GM21723 (cell line): Measurements from ENCODE around the gene KLRC4.
"Not testable (repeated sequence)": the region's sequence is repeated elsewhere in the genome, so short reads cannot be mapped to it uniquely, and the experiment has no call there.

ENCODE experiments used
- ATAC-seq: cut with Tn5 transposase; IDR thresholded peaks from one replicate; pipeline ENCODE4 v1.9.1; 2021; ENCODE audit warnings: mild to moderate bottlenecking, moderate library complexity; ENCODE audit not compliant: unreplicated experiment

Gene KLRC4

GRCh38 chr12:10409392-10409791 is at the start of gene KLRC4:
Gene KLRC4 (minus strand): TSS chr12:10409757. CDS start chr12:10409575, 182 bp downstream.
- ATAC-seq, result no peak

DNA sequence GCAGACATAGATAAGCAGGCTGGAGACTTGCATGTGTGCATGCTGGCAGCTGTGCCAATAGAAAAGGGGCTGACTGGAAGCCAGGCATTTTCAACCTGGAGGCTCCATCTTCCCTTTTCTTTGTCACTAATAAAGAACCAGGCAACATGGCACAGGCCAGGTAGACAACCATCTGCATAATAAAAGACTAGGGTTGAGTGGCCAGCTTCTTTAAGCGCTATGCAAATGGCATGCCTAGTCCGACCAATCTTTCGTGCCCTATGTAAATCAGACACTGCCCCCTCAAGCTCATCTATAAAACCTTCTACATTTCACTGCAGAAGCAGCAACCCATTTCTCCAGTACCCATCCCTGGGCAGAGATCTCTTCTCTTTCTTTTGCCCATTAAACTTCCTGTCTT is 48.2 kb upstream of the KLRC4 start:
- no peak for ATAC-seq

DNA sequence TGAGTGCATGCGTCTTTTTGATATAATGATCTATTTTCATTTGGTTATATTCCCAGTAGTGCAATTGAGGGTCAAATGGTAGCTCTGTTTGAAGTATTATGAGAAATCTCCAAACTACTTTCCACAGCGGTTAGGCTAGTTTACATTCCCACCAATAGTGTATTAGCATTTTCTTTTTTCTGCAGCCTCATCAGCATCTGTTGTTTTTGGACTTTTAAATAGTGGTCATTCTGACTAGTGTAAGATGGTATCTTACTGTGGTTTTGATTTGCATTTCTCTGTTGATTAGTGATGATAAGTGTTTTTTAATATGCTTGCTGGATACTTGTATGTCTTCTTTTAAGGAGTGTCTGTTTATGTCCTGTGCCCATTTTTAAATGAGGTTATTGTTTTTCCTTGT is 47.3 kb upstream of the KLRC4 start:
- ATAC-seq, result no peak

DNA sequence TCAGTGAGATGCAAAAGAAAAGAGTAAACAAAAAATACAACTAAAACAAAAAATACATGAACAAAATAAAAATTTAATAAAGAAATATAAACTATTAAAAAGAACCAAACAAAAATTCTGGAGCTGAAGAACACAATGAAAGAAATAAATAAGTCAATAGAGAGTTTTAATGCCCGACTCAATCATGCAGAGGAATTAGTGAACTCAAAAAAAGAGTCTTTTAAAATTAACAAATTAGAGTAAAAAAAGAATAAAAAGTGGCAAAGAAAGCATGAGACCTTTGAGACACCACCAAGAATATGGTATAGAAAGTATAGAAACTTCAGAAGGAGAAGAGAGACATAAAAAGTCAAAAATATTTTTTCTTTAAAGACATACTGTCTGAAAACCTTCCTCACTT is 46.2 kb upstream of the KLRC4 start:
- ATAC-seq, result no peak

- no peak for ATAC-seq
Observed at GRCh38 chr12:10454531-10454930, 45.0 kb upstream of the KLRC4 start.

GRCh38 chr12:10453156-10453555 is 43.6 kb upstream of the KLRC4 start, which contains the start of gene KLRC1:
Gene KLRC1 (minus strand): TSS chr12:10453377. CDS start chr12:10451156, 2,221 bp downstream.
- ATAC-seq, result no peak

GRCh38 chr12:10448236-10448635 is 38.7 kb upstream of the KLRC4 start:
- no peak for ATAC-seq

DNA sequence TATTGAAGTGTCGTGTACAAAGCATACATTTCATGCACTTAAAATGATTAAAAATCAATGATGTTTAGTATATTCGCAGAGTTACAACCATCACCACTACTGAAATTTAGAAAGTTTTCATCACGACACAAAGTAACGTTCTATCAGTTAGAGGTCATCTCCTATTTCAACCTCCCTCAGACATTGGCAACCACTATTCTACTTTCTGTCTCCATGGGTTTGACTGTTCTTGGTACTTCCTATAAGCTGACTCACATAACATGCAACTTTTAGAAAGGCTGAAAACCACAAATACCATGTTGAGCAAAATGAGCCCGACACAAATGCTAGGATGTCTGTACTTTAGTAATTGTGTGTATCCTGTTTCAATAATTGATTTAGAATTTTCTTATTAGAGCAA is 36.5 kb upstream of the KLRC4 start:
- not testable (repeated sequence) for ATAC-seq

DNA sequence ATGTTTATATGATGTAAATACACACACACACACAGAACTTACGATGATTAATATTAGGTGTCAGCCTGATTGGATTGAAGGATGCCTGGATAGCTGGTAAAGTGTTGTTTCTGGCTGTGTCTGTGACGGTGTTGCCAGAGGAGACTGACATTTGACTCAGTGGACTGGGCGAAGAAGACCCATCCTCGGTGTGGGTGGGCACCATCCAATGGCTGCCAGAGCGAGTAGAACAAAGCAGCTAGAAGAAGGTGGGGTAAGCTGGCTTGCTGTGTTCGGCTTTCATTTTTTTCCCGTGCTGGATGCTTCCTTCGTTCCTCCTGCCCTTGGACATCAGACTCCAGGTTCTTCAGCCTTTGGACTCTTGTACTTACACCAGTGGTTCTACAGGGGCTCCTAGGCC is 31.6 kb upstream of the KLRC4 start:
- not testable (repeated sequence) for ATAC-seq

DNA sequence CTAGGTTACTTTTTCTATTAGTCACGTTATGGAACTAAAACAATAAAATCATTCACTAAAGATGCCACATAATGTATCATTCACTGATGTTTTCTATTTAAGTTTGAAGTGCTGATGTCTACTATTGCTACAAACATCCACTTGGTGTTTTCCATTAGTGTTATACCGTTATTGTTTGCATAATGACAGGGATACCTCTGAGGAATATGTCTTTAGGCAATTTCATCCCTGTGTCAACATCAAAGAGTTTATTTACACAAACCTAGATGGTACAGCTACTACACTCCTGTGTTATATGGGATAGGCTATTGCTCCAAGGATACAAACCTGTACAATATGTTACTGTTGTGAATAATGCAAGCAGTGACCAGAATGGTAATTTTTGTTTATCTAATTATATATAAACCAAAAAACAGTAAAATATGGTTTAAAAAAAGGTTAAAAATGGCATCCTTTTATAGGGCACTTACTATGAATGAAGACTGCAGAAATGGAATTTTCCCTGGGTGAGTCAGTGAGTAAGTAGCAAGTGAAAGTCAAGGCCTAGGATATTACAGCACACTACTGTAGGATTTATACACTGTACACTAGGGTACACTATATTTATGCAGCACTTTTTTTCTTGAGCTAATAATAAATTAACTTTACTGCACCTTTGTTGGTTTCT is 30.2 kb upstream of the KLRC4 start:
- not testable (repeated sequence) for ATAC-seq

DNA sequence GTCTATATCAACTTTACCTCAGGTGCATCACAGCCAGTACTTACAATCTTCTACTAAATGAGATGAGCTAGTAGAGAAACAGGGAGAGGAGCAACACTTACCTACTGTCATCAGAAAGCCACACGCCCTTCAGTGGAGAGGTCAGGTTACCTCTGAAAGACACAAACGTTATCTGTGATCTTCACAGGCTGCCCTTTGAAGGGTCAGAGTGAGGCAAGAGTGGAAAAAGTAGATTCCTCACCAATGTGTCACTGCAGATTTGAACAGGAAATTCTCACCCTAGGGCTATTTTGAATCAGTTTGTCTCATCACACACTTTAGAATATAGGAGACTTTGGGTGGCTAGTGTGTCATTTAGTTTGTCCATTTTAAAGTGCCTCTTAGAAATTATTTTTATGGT is 28.0 kb upstream of the KLRC4 start:
- not testable (repeated sequence) for ATAC-seq

GRCh38 chr12:10435816-10436215 is 26.3 kb upstream of the KLRC4 start, which contains the start of gene KLRC2:
Gene KLRC2 (minus strand): TSS chr12:10436010. CDS start chr12:10435986, 24 bp downstream.
- not testable (repeated sequence) for ATAC-seq

- not testable (repeated sequence) for ATAC-seq
Observed at GRCh38 chr12:10430623-10431022, 21.1 kb upstream of the KLRC4 start.

- not testable (repeated sequence) for ATAC-seq
Observed at GRCh38 chr12:10425938-10426337, 16.4 kb upstream of the KLRC4 start.

- ATAC-seq, result not testable (repeated sequence)
Observed at GRCh38 chr12:10424260-10424899, 14.8 kb upstream of the KLRC4 start.

- ATAC-seq, result not testable (repeated sequence)
Observed at GRCh38 chr12:10422159-10422558, 12.6 kb upstream of the KLRC4 start.

GRCh38 chr12:10420334-10420733 is 10.8 kb upstream of the KLRC4 start, which contains the start of gene KLRC3:
Gene KLRC3 (minus strand): TSS chr12:10420595. CDS start chr12:10420550, 45 bp downstream.
- not testable (repeated sequence) for ATAC-seq

DNA sequence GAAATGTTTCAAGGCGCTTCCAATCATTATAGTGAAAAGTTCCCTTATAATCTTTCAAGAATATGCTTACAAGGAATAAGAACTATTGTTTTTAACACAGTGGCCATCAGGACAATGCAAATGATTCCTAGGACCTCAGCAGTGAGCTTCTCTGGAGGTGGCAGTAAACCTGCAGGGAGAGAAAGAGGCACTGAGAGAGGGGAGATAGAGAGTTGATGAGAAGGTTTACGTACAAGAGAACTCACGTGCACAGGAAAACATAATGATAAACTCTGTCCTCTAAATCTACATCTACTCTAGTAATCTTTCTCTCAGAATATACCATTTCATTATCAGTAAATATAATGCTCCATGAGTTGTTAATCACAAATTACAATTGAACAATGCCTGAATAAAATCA is 715 bp downstream of the KLRC4 start:
- no peak for ATAC-seq

DNA sequence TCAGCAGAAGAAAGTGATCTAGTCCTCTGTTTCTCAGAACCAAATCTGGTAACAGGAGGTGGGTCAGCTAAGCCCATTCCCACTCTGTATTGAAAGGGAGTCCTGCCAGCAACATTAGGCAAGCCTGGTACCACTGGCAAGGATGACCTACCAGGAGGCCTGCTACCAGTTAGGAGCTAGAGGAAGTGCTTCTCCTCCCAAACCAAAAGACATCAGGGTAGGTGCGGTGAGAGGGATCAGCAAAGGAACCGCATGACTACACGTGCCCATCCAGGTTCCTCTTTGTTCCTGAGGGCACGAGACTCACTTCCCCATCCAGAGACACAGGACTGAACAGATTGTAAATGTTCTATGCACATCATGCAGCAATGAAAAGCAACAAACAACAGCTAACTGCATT is 2.8 kb downstream of the KLRC4 start:
- ATAC-seq, result no peak

DNA sequence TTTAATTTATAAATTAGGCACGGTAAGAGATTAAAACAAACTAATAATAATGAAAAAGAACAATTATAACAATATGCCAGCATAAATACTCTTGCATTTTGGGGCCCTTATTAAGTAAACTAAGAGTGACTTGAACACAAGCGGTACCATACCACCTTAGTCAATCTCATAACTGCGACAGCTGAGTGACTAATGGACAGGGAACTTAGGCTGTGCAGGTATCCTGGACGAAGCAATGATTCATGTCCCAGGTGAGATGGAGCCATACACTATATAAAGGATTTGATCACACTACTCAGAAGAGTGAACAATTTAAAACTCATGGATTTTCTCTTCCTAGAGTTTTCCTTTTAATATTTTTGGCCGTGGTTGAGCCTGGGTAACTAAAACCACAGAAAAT is 4.3 kb downstream of the KLRC4 start:
- ATAC-seq, result no peak

GRCh38 chr12:10404798-10405197 is 4.8 kb downstream of the KLRC4 start:
- no peak for ATAC-seq

GRCh38 chr12:10400829-10401228 is 8.7 kb downstream of the KLRC4 start:
- ATAC-seq, result no peak
